ENCODE data around the gene LY6G5B.

- TF ChIP-seq CTCF (IDR thresholded peaks at IDR 0.05) = no peak
- TF ChIP-seq POLR2A (IDR thresholded peaks at IDR 0.05) = no peak
Measured at GRCh38 chr6:31687860-31688693, 18.3 kb downstream of the LY6G5B start.

All from adrenal gland (tissue), 5 donors.